ENCODE results near the gene GCSH. TPM values are rescaled to one million over a fixed set of nuclear protein-coding genes. Genes with fewer than 3 reads are reported as not detected.

The GCSH gene
- polyA plus RNA-seq, 1 donor (not counting 4 experiments of a cell fraction or from before 2014, with no cell fraction given), result 67.7 TPM

GRCh38 chr16:81101702-81102101 is 5.5 kb upstream of the GCSH start:
- no peak for TF ChIP-seq EZH2 (IDR thresholded peaks at IDR 0.05; ENCODE audit: low read length)
- TF ChIP-seq CTCF (optimal IDR thresholded peaks at IDR 0.05 in 1 of 3, IDR thresholded peaks at IDR 0.05 in 1 of 3, conservative IDR thresholded peaks at IDR 0.05 in 1 of 3; ENCODE audit: extremely low read depth in 1 of 3, insufficient read depth in 2 of 3, low read length in 3 of 3), result no peak
- Histone ChIP-seq H4K20me1 (ENCODE audit: control insufficient read depth, extremely low read depth, insufficient read depth, low read length) (no peaks in the 10 kb centered on the region), H3K4me2 (ENCODE audit: control insufficient read depth, extremely low read depth, insufficient read depth, low read depth, low read length) (no peak overlapping the region), H2AFZ (ENCODE audit: control insufficient read depth, low read length) (no peak overlapping the region), H3K9me3 (ENCODE audit: control insufficient read depth, low read depth, low read length) (no peaks in the 10 kb centered on the region), H3K79me2 (ENCODE audit: control insufficient read depth, insufficient read depth, low read length) (no peaks in the 10 kb centered on the region), H3K36me3 (ENCODE audit: control insufficient read depth in 2 of 2, extremely low read depth in 1 of 2, insufficient read depth in 2 of 2, low read length in 2 of 2) (no peaks in the 10 kb centered on the region), H3K27me3 (ENCODE audit: control insufficient read depth, extremely low read depth, insufficient read depth, low read length) (no peaks in the 10 kb centered on the region), H3K4me1 (ENCODE audit: control insufficient read depth, extremely low read depth, insufficient read depth, low read length) (peaks cover 6% of the 10 kb centered on the region), H3K9ac (ENCODE audit: control insufficient read depth, extremely low read depth, insufficient read depth, low read length) (no peak overlapping the region), H3K27ac (ENCODE audit: control insufficient read depth, insufficient read depth, low read length) (no peak overlapping the region), H3K4me3 (ENCODE audit: control insufficient read depth in 2 of 3, extremely low read depth in 1 of 3, insufficient read depth in 2 of 3, low read depth in 1 of 3, low read length in 3 of 3) (no peak overlapping the region), H3K9me1 (ENCODE audit: control insufficient read depth, extremely low read depth, insufficient read depth, low read length) (no peaks in the 10 kb centered on the region)
- DNase-seq (ENCODE audit: low read depth, low spot score), result no peak
- dilution Hi-C loops (cut with MboI; ENCODE audit: extremely low pct_ligation_motif_present, low sequenced_read_pairs), result no loop called here
- FAIRE-seq, result no peak

GRCh38 chr16:81099958-81100357 is 3.8 kb upstream of the GCSH start:
- Histone ChIP-seq H3K9ac (ENCODE audit: control insufficient read depth, extremely low read depth, insufficient read depth, low read length) (no peak overlapping the region), H3K79me2 (ENCODE audit: control insufficient read depth, insufficient read depth, low read length) (peaks cover 4% of the 10 kb centered on the region), H3K9me3 (ENCODE audit: control insufficient read depth, low read depth, low read length) (no peaks in the 10 kb centered on the region), H3K9me1 (ENCODE audit: control insufficient read depth, extremely low read depth, insufficient read depth, low read length) (no peaks in the 10 kb centered on the region), H3K4me2 (ENCODE audit: control insufficient read depth, extremely low read depth, insufficient read depth, low read depth, low read length) (no peak overlapping the region), H4K20me1 (ENCODE audit: control insufficient read depth, extremely low read depth, insufficient read depth, low read length) (no peaks in the 10 kb centered on the region), H3K27me3 (ENCODE audit: control insufficient read depth, extremely low read depth, insufficient read depth, low read length) (no peaks in the 10 kb centered on the region), H3K36me3 (ENCODE audit: control insufficient read depth in 2 of 2, extremely low read depth in 1 of 2, insufficient read depth in 2 of 2, low read length in 2 of 2) (no peaks in the 10 kb centered on the region), H2AFZ (ENCODE audit: control insufficient read depth, low read length) (no peak overlapping the region), H3K4me3 (ENCODE audit: control insufficient read depth in 2 of 3, extremely low read depth in 1 of 3, insufficient read depth in 2 of 3, low read depth in 1 of 3, low read length in 3 of 3) (no peak overlapping the region), H3K27ac (ENCODE audit: control insufficient read depth, insufficient read depth, low read length) (no peak overlapping the region), H3K4me1 (ENCODE audit: control insufficient read depth, extremely low read depth, insufficient read depth, low read length) (peaks cover 8% of the 10 kb centered on the region)
- TF ChIP-seq EZH2 (IDR thresholded peaks at IDR 0.05; ENCODE audit: low read length) (no peak), CTCF (optimal IDR thresholded peaks at IDR 0.05 in 1 of 3, IDR thresholded peaks at IDR 0.05 in 1 of 3, conservative IDR thresholded peaks at IDR 0.05 in 1 of 3; ENCODE audit: extremely low read depth in 1 of 3, insufficient read depth in 2 of 3, low read length in 3 of 3) (no peak)
- no peak for DNase-seq (ENCODE audit: low read depth, low spot score)
- no peak for FAIRE-seq
- dilution Hi-C loops (cut with MboI; ENCODE audit: extremely low pct_ligation_motif_present, low sequenced_read_pairs), result no loop called here
